GM21360 (cell line): ENCODE results near the gene ZNF195.
"Not testable (repeated sequence)": the region's sequence is repeated elsewhere in the genome, so short reads cannot be mapped to it uniquely, and the experiment has no call there.

Experiments used
- ATAC-seq: cut with Tn5 transposase; IDR thresholded peaks from one replicate; pipeline ENCODE4 v1.9.1; 2021; ENCODE audit warnings: mild to moderate bottlenecking, moderate library complexity; ENCODE audit not compliant: unreplicated experiment

Gene ZNF195

GRCh38 chr11:3378426-3379423 is at the start of gene ZNF195:
ZNF195 (minus strand) TSS chr11:3379146; CDS start chr11:3379040, 106 bp downstream.
- ATAC-seq: peak; percentile 99

- ATAC-seq: not testable (repeated sequence)
These were observed 49.1 kb upstream of the ZNF195 start for GRCh38 chr11:3428076-3428475.

- not testable (repeated sequence) for ATAC-seq
These were observed 47.6 kb upstream of the ZNF195 start for GRCh38 chr11:3426541-3426940.

GRCh38 chr11:3423928-3424327 is 45.0 kb upstream of the ZNF195 start:
- ATAC-seq: not testable (repeated sequence)

GRCh38 chr11:3423138-3423731 is 44.3 kb upstream of the ZNF195 start:
- not testable (repeated sequence) for ATAC-seq

- ATAC-seq: peak; percentile 98
These were observed 43.6 kb upstream of the ZNF195 start for GRCh38 chr11:3422380-3423137.

DNA sequence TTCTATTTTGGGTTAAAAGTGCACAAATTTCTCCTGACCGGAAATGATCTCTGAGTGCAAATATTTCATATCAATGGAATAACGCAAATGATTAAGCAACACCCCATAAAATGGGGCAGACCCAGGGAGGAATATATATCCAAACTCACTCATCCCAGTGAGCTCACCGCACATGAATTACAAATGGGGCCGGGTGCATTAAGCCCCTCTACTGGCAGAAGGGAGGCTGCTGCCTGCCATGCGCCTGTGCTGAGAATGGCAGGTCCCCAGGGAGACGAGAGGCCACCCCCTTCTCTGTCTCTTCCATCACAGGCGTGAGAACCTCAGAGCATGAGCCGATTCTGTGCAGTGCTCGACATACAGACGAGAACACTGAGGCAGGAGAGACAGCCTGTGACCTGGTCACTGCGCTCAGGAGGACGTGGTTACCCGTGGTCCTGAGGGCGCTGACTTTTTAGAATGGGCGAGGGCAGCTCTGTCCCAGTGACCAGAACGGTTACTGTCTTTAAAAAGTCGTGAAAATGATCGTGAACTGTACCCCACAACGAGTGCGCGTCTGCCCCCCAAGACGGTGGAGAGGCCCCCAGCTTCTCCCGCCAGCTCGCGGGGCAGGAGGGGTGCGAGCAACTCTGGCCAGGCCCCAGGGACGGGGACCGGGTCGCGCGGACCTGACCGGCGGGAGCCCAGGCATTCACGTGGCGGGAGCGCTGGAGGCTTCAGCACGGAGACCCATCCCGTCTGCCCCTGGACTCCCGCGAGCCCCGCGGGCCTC is 42.8 kb upstream of the ZNF195 start:
- ATAC-seq: not testable (repeated sequence)

GRCh38 chr11:3420281-3421042 is 41.5 kb upstream of the ZNF195 start:
- ATAC-seq: not testable (repeated sequence)

DNA sequence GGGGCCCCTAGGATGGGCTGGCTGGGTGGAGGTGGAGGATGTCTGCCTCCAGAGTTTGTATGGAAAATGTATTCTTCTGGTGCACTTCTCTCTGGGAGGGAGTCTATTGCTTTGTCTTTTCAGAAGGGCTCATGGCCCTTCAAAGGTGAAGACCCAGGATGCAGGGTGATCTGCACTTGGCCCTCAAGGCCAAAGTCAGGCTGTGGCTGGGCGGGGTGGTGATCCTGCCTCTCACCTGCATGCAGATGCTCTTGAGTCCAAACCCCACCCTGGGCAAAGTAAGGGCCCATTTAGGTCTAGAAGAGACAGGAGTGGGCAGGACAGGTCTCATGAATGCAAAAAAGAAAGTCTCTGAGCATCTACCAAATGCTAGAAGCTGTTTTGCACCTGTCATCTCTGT is 40.5 kb upstream of the ZNF195 start:
- ATAC-seq: not testable (repeated sequence)

- ATAC-seq: not testable (repeated sequence)
These were observed 38.1 kb upstream of the ZNF195 start for GRCh38 chr11:3417047-3417446.

DNA sequence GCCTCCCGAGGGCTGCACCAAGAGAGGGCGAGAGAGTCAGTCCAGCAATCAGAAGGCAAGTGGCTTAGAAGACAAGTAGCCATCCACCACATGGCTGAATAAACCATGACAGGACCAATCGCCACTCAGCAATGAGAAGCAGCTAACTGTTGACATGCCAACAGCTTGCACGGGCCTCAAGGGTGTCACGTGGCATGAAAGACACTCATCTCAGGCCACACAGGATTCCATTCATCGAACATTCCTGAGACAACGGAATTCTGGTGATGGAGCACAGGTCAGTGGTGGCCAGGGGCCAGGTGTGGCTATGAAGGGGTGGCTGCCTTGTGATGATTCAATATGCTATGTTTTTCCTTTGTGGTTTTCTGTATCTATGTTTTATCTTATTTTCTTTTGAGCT is 36.4 kb upstream of the ZNF195 start:
- ATAC-seq: not testable (repeated sequence)

- not testable (repeated sequence) for ATAC-seq
These were observed 34.7 kb upstream of the ZNF195 start for GRCh38 chr11:3413666-3414065.

DNA sequence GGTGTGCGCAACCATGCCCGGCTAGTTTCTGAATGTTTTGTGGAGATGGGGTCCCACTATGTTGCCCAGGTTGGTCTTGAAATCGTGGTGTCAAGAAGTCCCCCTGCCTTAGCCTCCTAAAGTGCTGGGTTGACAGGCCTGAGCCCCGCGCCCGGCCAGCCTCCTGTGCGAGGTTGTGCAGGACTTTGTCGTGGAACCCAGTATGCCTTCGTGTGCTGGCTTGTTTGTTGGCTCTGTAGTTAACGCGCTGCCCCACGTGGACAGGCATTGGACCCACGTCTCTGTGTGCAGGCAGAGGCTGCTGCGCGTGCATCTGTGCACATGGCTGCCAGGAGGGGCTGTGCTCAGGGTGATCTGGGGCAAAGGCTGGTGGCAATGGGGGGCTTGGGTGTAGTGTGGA is 33.9 kb upstream of the ZNF195 start:
- no peak for ATAC-seq

DNA sequence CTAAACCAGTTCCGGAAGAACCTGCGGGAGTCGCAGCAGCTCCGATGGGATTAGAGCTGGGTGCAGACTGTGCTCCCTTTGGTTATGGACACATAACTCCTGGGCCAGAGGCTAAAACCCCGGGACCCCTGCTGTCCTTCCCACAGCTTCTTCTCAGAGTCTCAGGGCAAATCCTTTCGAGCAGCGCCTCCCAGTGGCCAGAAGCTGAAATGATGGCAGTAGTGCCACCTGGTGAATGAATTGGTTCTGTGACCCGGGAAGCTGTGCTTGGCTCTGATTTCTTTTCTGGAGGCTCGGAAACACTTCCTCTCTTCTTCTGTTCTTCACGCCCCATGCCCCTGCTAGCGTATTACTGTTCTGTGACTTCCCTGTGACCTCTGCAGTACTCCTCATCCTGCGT is 29.8 kb upstream of the ZNF195 start:
- ATAC-seq: not testable (repeated sequence)

DNA sequence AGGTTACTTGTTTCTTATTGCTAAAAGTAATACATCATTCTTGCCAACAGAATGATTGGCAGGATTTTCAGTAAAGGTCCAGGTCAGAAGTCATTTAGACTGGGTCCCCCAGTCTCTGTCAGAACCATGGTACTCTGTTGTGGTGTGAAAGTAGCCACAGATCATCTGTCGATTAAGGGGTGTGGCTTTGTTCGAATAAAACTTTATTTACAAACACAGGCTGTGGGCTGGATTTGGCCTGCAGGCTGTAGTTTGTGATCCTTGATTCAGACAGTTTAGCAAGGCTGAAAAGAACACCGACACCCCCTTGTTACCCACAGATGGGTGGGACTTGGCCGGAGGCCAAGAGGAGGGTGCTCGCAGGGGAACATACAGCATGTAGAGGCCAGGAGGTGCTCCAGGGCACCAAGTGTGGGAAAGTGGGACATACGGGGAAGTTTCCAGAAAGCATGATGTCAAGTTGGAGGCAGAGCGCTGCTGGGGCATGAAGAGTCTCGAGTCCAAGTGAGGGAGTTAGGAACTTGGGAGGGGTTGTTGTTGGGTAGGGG is 29.2 kb upstream of the ZNF195 start:
- ATAC-seq: not testable (repeated sequence)

- ATAC-seq: not testable (repeated sequence)
These were observed 28.0 kb upstream of the ZNF195 start for GRCh38 chr11:3406937-3407336.

DNA sequence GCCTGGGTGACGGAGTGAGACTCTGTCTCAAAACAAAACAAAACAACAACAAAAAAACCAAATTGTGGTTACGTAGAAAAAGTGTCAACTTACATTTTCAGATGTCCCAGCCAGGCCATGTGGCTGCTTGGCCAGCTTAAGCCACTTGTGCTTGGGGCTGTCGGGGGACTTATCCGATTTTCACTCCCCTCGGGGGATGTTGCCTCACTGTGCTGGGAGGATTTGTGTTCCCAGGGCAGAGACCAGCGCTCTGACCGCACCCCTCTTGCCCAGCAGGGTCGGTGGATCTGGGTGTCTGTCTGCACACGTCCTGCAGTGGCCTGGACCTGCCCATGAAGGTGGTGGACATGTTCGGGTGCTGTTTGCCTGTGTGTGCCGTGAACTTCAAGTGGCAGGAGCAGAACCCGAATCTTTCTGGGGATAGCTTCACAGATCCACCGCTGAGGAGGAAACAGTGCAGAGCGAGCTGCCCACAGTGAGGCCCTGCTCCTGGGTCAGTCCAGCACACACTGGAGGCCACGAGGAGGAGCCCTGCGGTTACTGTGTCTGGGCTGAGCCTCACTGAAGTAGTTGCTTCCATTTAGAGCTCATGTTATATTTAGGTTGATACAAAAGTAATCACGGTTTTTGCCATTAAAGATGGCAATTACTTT is 27.4 kb upstream of the ZNF195 start:
- ATAC-seq: not testable (repeated sequence)

DNA sequence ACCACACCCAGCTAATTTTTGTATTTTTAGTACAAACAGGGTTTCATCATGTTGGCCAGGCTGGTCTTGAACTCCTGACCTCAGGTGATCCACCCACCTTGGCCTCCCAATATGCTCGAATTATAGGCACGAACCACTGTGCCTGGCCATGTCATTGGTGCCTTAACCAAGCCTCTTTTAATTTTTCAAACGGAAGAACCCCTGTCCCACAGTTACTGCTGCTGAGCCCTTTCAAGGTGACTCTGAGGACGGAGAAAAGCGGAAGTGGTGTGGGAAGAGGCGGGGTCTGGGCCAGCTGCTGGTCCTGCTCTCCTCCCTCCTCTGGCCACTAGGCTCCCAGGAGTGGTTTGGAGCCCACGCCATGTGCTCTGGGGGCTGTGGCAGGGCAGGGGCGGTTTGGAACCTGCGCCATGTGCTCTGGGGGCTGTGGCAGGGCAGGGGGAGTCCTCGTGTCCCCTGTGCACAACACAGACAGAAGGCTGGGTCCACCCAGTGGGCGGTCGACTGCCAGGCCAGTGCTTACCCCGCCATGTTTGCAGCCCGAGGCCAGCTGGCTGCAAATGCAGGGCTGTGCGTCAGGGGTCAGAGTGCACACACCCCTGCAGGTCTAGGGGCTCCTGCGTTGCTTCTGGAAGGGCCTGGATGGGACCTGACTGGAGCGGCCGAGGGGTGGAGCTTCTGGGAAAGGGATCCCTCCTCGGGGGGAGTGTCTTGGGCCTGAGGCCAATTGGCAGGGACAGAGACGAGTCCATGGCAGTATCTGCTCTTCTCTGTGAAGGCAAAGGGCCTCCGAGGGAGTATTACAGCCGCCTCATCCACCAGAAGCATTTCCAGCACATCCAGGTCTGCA is 25.4 kb upstream of the ZNF195 start:
- ATAC-seq: not testable (repeated sequence)
